GM10248 (cell line): ENCODE data around the gene BAIAP3.

Source experiments
- CTCF ChIA-PET: fragments of 300-600 bp; sonication (Branson Sonifier 250); formaldehyde crosslinking; extraction: SDS; loops from one replicate; lab custom pipeline; 2021; ENCODE audit warnings: antibody characterized with exemption; lab: Yijun Ruan, JAX
- POLR2A ChIA-PET: fragments of 350-650 bp; sonication (Branson Sonifier 250); formaldehyde crosslinking; extraction: SDS; loops from one replicate; lab custom pipeline; 2020; ENCODE audit warnings: antibody characterized with exemption; lab: Yijun Ruan, JAX
- DNase-seq: peaks from one replicate; pipeline ENCODE4 v3.0.0; 2012; ENCODE audit errors: extremely low spot score
- CTCF ChIP-seq: IDR thresholded peaks from 2 replicates; pipeline ENCODE4 v1.5.1; 2012; ENCODE audit warnings: mild to moderate bottlenecking, low read depth; ENCODE audit errors: extremely low read depth, missing control alignments, control extremely low read depth

The BAIAP3 gene

GRCh38 chr16:1393613-1394176, 60.2 kb downstream of the BAIAP3 start:
- no peak for DNase-seq
- ChIA-PET CTCF (no interaction called here), POLR2A (interaction anchor here (0.5 kb wide), 1 partner anchor 15 kb away, joined by 3 read pairs; no protein-coding TSS in a partner anchor)
- TF ChIP-seq CTCF, result no peak

DNA sequence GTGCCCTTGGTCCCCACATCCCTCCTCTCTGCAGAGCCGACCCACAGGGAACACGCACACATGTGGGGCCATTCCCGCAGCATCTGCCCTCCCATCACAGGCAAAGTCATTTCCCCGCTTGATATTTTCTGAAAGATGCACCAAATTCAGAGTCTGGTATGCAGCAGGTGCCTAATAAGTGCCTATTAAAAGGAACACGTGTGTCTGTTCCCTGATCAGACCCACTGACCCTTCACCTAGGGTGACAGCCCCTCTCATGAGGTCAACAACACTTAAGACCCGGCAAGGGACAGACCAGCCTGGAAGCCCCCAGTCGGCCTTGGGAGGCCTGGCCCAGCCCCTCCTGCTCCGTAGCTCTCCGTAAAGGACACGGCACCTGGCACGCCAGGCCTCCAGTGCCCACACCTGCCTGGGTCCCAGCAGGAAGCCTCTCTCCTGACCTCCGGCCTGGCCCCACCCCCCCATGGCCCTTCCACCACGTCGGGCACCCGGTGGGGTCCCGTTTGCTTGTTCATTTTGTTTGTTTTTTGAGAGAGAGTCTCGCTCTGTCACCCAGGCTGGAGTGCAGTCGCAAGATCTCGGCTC, 61.0 kb downstream of the BAIAP3 start:
- DNase-seq, result no peak
- TF ChIP-seq CTCF, result no peak
- ChIA-PET CTCF (no interaction called here), POLR2A (interaction anchor here (0.5 kb wide), 1 partner anchor 14 kb away, joined by 3 read pairs; no protein-coding TSS in a partner anchor)

GRCh38 chr16:1395444-1396031, 62.1 kb downstream of the BAIAP3 start:
- DNase-seq, result no peak
- CTCF ChIA-PET, result interaction anchor here (1.3 kb wide), 1 partner anchor 32 kb away, joined by 7 read pairs; no protein-coding TSS in a partner anchor
- no peak for TF ChIP-seq CTCF
- POLR2A ChIA-PET, result no interaction called here

GRCh38 chr16:1397779-1398178, 64.3 kb downstream of the BAIAP3 start:
- no peak for TF ChIP-seq CTCF
- ChIA-PET CTCF (no interaction called here), POLR2A (no interaction called here)
- no peak for DNase-seq

DNA sequence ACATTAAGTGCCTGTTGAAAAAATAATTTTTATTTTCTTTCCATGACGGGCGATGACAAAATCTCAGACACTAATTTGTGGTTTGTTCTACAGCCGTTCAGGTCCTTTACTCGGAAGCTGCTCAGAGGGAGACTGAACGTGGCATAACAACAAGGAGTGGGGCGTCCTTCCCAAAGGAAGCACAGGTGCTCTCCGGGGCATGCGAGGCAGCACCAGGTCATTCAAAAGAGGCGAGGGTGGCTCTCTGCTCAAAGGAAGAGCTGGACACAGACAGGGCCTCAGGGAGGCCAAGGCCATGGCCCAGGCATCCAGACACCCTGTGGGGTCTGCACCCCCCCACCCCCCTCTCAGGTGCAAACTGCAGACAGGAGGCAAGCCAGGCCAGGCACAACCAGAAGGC, 64.9 kb downstream of the BAIAP3 start:
- ChIA-PET POLR2A (no interaction called here), CTCF (no interaction called here)
- TF ChIP-seq CTCF, result no peak
- DNase-seq, result no peak
